ENCODE data around the gene KIF23. TPM values are rescaled to one million over a fixed set of nuclear protein-coding genes. Genes with fewer than 3 reads are reported as not detected.

The KIF23 gene
- polyA plus RNA-seq, 3 donors = 1.5 to 8.1 (median 1.8) TPM

GRCh38 chr15:69435985-69436384, 21.8 kb downstream of the KIF23 start:
- Mint-ChIP-seq H3K27me3 (ENCODE audit: low read depth in 3 of 3) (no peaks in the 10 kb centered on the region), H3K4me3 (peak overlapping the region in 1 of 2 donors; percentile 32), H3K36me3 (peaks cover 23 to 52% of the 10 kb centered on the region in 2 donors), H3K4me1 (peaks cover 43% of the 10 kb centered on the region), H3K27ac (peak overlapping the region; percentile 78 to 93 (median 84)), H3K9me3 (peaks cover 0 to 2% (median 0%) of the 10 kb centered on the region in 7 donors)
- Histone ChIP-seq H3K4me2 (replicated peaks; ENCODE audit: extremely low read depth, low read length, poor library complexity, severe bottlenecking) (peak overlapping the region; percentile 33), H3K9ac (ENCODE audit: insufficient read depth, low read length, poor library complexity, severe bottlenecking) (no peak overlapping the region), H3K4me3 (replicated peaks in 1 of 3; ENCODE audit: low read depth in 2 of 3, low read length in 3 of 3) (peak overlapping the region in 1 of 3 experiments; percentile 35), H3K27ac (ENCODE audit: low read depth in 1 of 2, low read length in 2 of 2) (peak overlapping the region; percentile 43 to 74), H4K20me1 (ENCODE audit: insufficient read depth, low read length) (no peaks in the 10 kb centered on the region), H3K79me2 (ENCODE audit: insufficient read depth, low read length) (peaks cover 24% of the 10 kb centered on the region), H2AFZ (ENCODE audit: insufficient read depth, low read depth, low read length, poor library complexity, severe bottlenecking) (no peak overlapping the region), H3K9me3 (replicated peaks in 1 of 2; ENCODE audit: control insufficient read depth in 1 of 2, insufficient read depth in 1 of 2, low read length in 2 of 2) (no peaks in the 10 kb centered on the region), H3K4me1 (ENCODE audit: control insufficient read depth in 1 of 2, insufficient read depth in 2 of 2, low read length in 2 of 2) (peaks cover 36 to 57% of the 10 kb centered on the region in 2 donors), H3K27me3 (ENCODE audit: control insufficient read depth in 2 of 2, insufficient read depth in 2 of 2, low read length in 2 of 2) (no peaks in the 10 kb centered on the region), H3K36me3 (replicated peaks in 1 of 2; ENCODE audit: control insufficient read depth in 1 of 2, insufficient read depth in 2 of 2, low read length in 2 of 2) (peaks cover 4 to 50% of the 10 kb centered on the region in 2 donors)
- DNase-seq = peak; percentile 55 to 74 (median 74)
- WGBS (ENCODE audit: insufficient coverage) = no CpG with 5 or more reads among the region's 4 CpGs
- TF ChIP-seq CTCF (IDR thresholded peaks at IDR 0.05) = no peak
- intact Hi-C loops (cut with micrococcal nuclease) = no loop called here

GRCh38 chr15:69436951-69437350, 22.8 kb downstream of the KIF23 start:
- peak overlapping the region; percentile 81 to 94 (median 91) for H3K27ac Mint-ChIP-seq
- H3K9me3 ChIP-seq (replicated peaks in 1 of 2; ENCODE audit: control insufficient read depth in 1 of 2, insufficient read depth in 1 of 2, low read length in 2 of 2) = no peaks in the 10 kb centered on the region
- H3K27me3 ChIP-seq (ENCODE audit: control insufficient read depth in 2 of 2, insufficient read depth in 2 of 2, low read length in 2 of 2) = no peaks in the 10 kb centered on the region
- peak overlapping the region; percentile 48 to 60 for H3K4me3 Mint-ChIP-seq
- no peak overlapping the region for H3K9ac ChIP-seq (ENCODE audit: insufficient read depth, low read length, poor library complexity, severe bottlenecking)
- H2AFZ ChIP-seq (ENCODE audit: insufficient read depth, low read depth, low read length, poor library complexity, severe bottlenecking) = no peak overlapping the region
- H3K4me3 ChIP-seq (replicated peaks in 1 of 3; ENCODE audit: low read depth in 2 of 3, low read length in 3 of 3) = peak overlapping the region in 1 of 3 experiments; percentile 51
- H4K20me1 ChIP-seq (ENCODE audit: insufficient read depth, low read length) = no peaks in the 10 kb centered on the region
- peak in 2 of 3 donors; percentile 45 to 64 for DNase-seq
- TF ChIP-seq CTCF (IDR thresholded peaks at IDR 0.05) = no peak
- peaks cover 43% of the 10 kb centered on the region for H3K4me1 Mint-ChIP-seq
- peaks cover 36 to 59% of the 10 kb centered on the region in 2 donors for H3K4me1 ChIP-seq (ENCODE audit: control insufficient read depth in 1 of 2, insufficient read depth in 2 of 2, low read length in 2 of 2)
- peaks cover 0 to 2% (median 0%) of the 10 kb centered on the region in 7 donors for H3K9me3 Mint-ChIP-seq
- WGBS (ENCODE audit: insufficient coverage) = no CpG with 5 or more reads among the region's 4 CpGs
- intact Hi-C loops (cut with micrococcal nuclease) = no loop called here
- no peaks in the 10 kb centered on the region for H3K27me3 Mint-ChIP-seq (ENCODE audit: low read depth in 3 of 3)
- H3K4me2 ChIP-seq (replicated peaks; ENCODE audit: extremely low read depth, low read length, poor library complexity, severe bottlenecking) = peak overlapping the region; percentile 62
- peak overlapping the region; percentile 72 to 74 for H3K27ac ChIP-seq (ENCODE audit: low read depth in 1 of 2, low read length in 2 of 2)
- H3K79me2 ChIP-seq (ENCODE audit: insufficient read depth, low read length) = peaks cover 32% of the 10 kb centered on the region
- H3K36me3 Mint-ChIP-seq = peaks cover 16 to 53% of the 10 kb centered on the region in 2 donors
- peaks cover 3 to 50% of the 10 kb centered on the region in 2 donors for H3K36me3 ChIP-seq (replicated peaks in 1 of 2; ENCODE audit: control insufficient read depth in 1 of 2, insufficient read depth in 2 of 2, low read length in 2 of 2)
